ENCODE results near the gene CCHCR1. TPM values are rescaled to one million over a fixed set of nuclear protein-coding genes. Genes with fewer than 3 reads are reported as not detected.

The CCHCR1 gene
- total RNA-seq, 1 experiment from 2014 or later: 45.5 TPM

DNA sequence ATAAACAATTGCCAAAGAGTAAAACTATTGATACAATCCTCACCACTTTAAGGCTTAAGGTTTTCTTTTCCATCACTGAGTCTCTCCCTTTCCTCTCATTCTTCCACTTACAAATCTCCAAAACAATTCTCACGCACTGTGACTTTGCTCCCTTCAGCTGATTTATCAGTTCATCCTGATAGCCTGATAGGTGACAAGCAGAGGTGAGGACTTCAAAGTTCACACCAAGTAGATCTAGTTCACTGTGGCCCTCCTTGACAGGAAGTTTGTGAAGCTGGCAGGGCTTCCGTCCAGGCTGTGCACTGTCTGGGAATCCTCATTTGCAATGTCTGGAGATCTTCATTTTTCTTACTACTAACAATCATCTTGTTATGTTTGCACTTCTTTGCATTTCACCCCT lies 48.0 kb upstream of the CCHCR1 start:
- H3K4me1 Mint-ChIP-seq: peaks cover 30 to 31% of the 10 kb centered on the region in 2 experiments

More for the DNA sequence above, 48.0 kb upstream of the CCHCR1 start:
- Histone ChIP-seq H3K9me3 (ENCODE audit: control insufficient read depth, low read depth, low read length) (no peaks in the 10 kb centered on the region), H3K4me1 (ENCODE audit: insufficient read depth, low read length) (peaks cover 13% of the 10 kb centered on the region; the same call in 1 of the 2 replicates), H3T11ph (ENCODE audit: low read length) (no peak overlapping the region), H3K79me2 (ENCODE audit: insufficient read depth, low read length) (no peaks in the 10 kb centered on the region), H3K14ac (ENCODE audit: insufficient read depth, low read length) (no peak overlapping the region), H2AK5ac (ENCODE audit: insufficient read length, low read length) (no peak overlapping the region), H3K27me3 (ENCODE audit: insufficient read depth, low read length) (no peaks in the 10 kb centered on the region), H3K56ac (ENCODE audit: insufficient read length, low read depth, low read length) (no peak overlapping the region), H4K5ac (ENCODE audit: insufficient read length, low read depth, low read length) (no peak overlapping the region), H2BK20ac (ENCODE audit: low read depth, low read length, poor library complexity, severe bottlenecking) (no peak overlapping the region), H3K4ac (ENCODE audit: low read depth, low read length) (no peak overlapping the region), H4K8ac (replicated peaks; ENCODE audit: insufficient read length, low read depth, low read length) (no peak overlapping the region), H3K9ac (ENCODE audit: extremely low read depth, insufficient read length, low read length) (no peak overlapping the region), H2BK120ac (ENCODE audit: low read depth, low read length, poor library complexity, severe bottlenecking) (no peak overlapping the region), H3K4me2 (ENCODE audit: insufficient read depth, insufficient read length, low read length) (no peak overlapping the region), H3K79me1 (ENCODE audit: insufficient read depth, low read depth, low read length, poor library complexity, severe bottlenecking) (no peaks in the 10 kb centered on the region), H4K91ac (ENCODE audit: insufficient read length, low read depth, low read length) (no peak overlapping the region), H2BK12ac (ENCODE audit: insufficient read length, low read depth, low read length) (no peak overlapping the region), H3K23ac (ENCODE audit: insufficient read length, low read depth, low read length) (no peak overlapping the region), H2BK5ac (ENCODE audit: insufficient read length, low read length) (no peak overlapping the region), H2BK15ac (ENCODE audit: low read depth, low read length) (no peak overlapping the region), H4K20me1 (ENCODE audit: control insufficient read depth, insufficient read depth, insufficient read length) (no peaks in the 10 kb centered on the region), H3K23me2 (ENCODE audit: insufficient read length, low read depth, low read length, poor library complexity, severe bottlenecking) (peaks cover 4% of the 10 kb centered on the region), H3K18ac (ENCODE audit: insufficient read length, low read depth, low read length) (no peak overlapping the region), H2AFZ (ENCODE audit: low read length) (no peak overlapping the region), H3K27ac (ENCODE audit: insufficient read length, low read depth, low read length) (no peak overlapping the region)
- H3K27me3 Mint-ChIP-seq (ENCODE audit: low read depth): peaks cover 6% of the 10 kb centered on the region; the same call in 1 of the 2 replicates
- H3K9me3 Mint-ChIP-seq: peaks cover 5 to 6% of the 10 kb centered on the region in 2 experiments
- H3K36me3 Mint-ChIP-seq (ENCODE audit: insufficient read depth in 1 of 3, low read depth in 3 of 3): peaks cover 4 to 6% (median 5%) of the 10 kb centered on the region in 3 experiments; a peak in 5 of 7 replicates
- no peak for DNase-seq
- no CpG with 5 or more reads among the region's 2 CpGs for WGBS (ENCODE audit: extremely low coverage, insufficient read length, low lambda C conversion rate)
- no peak overlapping the region for H3K4me3 Mint-ChIP-seq
- TF ChIP-seq, protein P1, sequence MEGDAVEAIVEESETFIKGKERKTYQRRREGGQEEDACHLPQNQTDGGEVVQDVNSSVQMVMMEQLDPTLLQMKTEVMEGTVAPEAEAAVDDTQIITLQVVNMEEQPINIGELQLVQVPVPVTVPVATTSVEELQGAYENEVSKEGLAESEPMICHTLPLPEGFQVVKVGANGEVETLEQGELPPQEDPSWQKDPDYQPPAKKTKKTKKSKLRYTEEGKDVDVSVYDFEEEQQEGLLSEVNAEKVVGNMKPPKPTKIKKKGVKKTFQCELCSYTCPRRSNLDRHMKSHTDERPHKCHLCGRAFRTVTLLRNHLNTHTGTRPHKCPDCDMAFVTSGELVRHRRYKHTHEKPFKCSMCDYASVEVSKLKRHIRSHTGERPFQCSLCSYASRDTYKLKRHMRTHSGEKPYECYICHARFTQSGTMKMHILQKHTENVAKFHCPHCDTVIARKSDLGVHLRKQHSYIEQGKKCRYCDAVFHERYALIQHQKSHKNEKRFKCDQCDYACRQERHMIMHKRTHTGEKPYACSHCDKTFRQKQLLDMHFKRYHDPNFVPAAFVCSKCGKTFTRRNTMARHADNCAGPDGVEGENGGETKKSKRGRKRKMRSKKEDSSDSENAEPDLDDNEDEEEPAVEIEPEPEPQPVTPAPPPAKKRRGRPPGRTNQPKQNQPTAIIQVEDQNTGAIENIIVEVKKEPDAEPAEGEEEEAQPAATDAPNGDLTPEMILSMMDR (conservative IDR thresholded peaks at IDR 0.05): no peak
- no peak overlapping the region for H3K27ac Mint-ChIP-seq
